ENCODE measurements around the gene TRIM16. TPM values are rescaled to one million over a fixed set of nuclear protein-coding genes. Genes with fewer than 3 reads are reported as not detected.
"Not testable (repeated sequence)": the region's sequence is repeated elsewhere in the genome, so short reads cannot be mapped to it uniquely, and the experiment has no call there.

The TRIM16 gene
- total RNA-seq, 4 donors from 2014 or later: 52.8 to 92.1 (median 63.8) TPM

DNA sequence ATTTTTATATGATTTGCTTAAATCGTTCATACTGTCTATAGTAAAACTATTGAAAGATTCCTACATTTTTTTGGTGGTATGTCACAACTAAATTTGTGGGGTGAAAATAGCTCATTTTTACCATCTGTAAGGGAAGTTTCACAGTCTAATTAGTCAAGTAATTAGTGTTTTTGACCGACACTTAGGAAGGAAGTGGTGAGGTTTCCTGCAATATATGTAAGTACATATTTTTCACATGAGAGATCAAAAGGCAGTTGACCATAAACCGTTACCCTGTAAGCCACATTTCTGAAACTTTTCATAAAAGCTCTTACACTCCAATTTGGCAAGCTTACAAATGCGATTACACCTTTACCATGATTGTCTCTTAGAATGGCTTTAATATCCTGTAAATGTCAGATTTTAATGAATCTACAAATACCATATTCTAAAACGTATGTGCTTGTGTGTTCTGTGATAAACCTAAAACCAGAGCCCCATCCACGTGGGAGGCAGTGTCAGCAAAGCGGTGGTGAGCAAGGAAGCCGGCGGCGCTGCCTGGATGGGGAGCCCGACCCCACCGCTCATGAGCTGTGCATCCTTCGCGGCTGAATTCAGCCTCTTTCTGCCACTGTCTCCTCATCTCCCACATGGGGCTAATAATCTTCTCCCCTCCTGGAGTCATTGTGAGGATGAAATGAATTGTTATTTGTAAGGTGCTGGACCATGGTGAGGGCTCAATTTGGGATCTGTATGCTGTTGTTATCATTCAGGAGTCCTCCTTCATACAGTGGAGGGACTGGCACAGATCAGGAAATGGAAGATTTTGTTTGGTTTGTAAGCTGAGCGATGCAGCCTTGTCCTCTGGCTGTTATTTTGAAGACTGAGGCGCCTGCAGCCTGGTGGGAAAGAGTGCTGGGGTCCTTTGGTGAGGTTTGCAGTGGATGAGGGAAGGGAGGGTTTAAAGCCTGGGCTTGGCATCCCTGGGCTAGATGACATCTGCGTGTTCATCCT is 94.3 kb downstream of the TRIM16 start:
- not testable (repeated sequence) for H3K4me1 ChIP-seq; H3K4me3 ChIP-seq; H3K36me3 ChIP-seq; H3K27ac ChIP-seq; H3K27me3 ChIP-seq; DNase-seq (ENCODE audit: low spot score in 2 of 2); H3K9me3 ChIP-seq
- 57% methylated on average over 6 of the region's 17 CpGs for WGBS

DNA sequence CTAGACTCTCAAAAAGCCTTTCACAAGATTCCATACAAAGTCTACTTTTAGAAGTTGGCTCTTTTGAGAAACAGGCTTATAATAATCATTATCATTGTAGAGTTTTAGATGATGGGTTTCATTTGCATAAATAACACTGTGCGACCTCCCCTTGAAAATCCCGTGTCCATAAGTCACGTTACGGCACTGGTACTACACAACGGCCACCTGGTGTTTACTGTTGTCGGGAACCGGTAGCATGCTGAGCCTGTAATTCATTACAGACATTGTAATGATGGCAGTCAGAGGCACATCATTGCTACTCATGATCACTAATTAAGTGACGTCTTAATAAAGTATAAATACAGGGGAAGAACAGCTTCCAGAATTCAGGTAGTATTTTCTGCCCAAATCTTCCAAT is 96.1 kb downstream of the TRIM16 start:
- not testable (repeated sequence) for H3K4me3 ChIP-seq; H3K27me3 ChIP-seq; DNase-seq (ENCODE audit: low spot score in 2 of 2); H3K27ac ChIP-seq; H3K36me3 ChIP-seq; H3K4me1 ChIP-seq; H3K9me3 ChIP-seq
- 90% methylated on average over 8 of the region's 8 CpGs for WGBS

DNA sequence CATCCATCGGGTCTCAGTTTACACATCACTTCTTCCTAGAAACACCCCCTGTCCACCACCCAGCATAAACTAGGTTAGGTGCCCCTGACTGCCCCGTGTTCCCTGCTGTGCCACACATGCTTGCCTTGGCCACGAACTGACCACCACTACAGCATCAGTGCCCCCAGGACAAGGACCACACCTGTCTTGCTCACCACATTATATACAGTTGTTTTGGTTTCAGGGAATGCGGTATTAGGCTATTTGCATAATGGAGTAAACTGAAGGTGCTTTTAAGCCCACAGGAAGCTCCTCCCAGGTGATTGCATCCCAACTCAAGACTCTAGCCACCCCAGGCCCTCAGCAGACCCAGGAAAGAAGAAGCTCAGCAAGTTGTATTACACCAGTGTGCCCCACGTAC is 100.8 kb downstream of the TRIM16 start:
- H3K27me3 ChIP-seq; H3K27ac ChIP-seq; DNase-seq (ENCODE audit: low spot score in 2 of 2); H3K36me3 ChIP-seq; H3K4me1 ChIP-seq; H3K4me3 ChIP-seq; H3K9me3 ChIP-seq: not testable (repeated sequence)
- WGBS: 71% methylated on average over 2 of the region's 5 CpGs

DNA sequence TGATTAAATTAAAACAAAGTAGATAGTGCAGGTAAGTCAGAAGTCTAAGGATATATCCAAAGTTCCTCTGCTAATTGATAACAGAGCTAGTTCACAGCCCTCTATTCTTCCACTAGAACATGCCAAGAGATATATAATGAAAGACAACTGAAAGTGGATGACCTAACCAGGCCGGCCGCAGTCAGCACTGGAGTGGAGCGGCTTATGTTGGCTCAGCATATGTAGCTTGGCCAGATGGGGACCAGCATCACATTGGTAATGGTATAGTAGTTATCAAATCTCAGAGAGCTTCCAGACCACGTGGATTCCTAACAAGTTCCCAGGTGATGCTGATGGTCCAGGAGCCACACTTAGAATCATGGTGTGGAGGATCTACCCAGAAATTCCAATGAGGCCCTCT is 102.6 kb downstream of the TRIM16 start:
- not testable (repeated sequence) for H3K27me3 ChIP-seq; H3K9me3 ChIP-seq; DNase-seq (ENCODE audit: low spot score in 2 of 2); H3K36me3 ChIP-seq; H3K4me3 ChIP-seq; H3K27ac ChIP-seq; H3K4me1 ChIP-seq
- 100% methylated on average over 3 of the region's 4 CpGs for WGBS

Other genes starting within 250 kb of the TRIM16 start
- 10 to 100 TPM in 2 of 4 donors, 1 to 10 TPM in 2; 7.1 to 23.8 (median 8.8) TPM for gene CDRT4, start 216.7 kb downstream of the TRIM16 start, total RNA-seq
- 10 to 100 TPM; 11.4 to 50.5 (median 20.9) TPM for gene TVP23C, start 120.8 kb downstream of the TRIM16 start, total RNA-seq
- gene FBXW10B, start 64.6 kb downstream of the TRIM16 start, total RNA-seq: 1 to 10 TPM; 2.8 to 4.0 (median 3.6) TPM
- gene ZNF286A, start 15.4 kb upstream of the TRIM16 start, total RNA-seq: 10 to 100 TPM; 12.9 to 22.3 (median 19.4) TPM
- gene TBC1D26, start 48.0 kb upstream of the TRIM16 start, total RNA-seq: under 1 TPM in 1 of 4 donors, not detected in 3; 0.29 TPM

Measured in suprapubic skin (tissue), 4 donors.